Omental fat pad (tissue), 4 donors: ENCODE measurements around the gene GBP4. TPM values are rescaled to one million over a fixed set of nuclear protein-coding genes. Genes with fewer than 3 reads are reported as not detected.

Source experiments
- ATAC-seq: fragments of 150-250 bp; one replicate; pipeline ENCODE4 v1.9.1; 2016; ENCODE audit warnings: mild to moderate bottlenecking, moderate library complexity; ENCODE audit not compliant: low FRiP score
- DNase-seq: peaks from one replicate; pipeline ENCODE4 v3.0.0-alpha.2; 2019; ENCODE audit warnings: low spot score
- total RNA-seq, 4 donors: library from RNA; depleted of rRNA; stranded (reverse); fragments of >200 nt; gene quantifications; one replicate each; pipeline ENCODE4 v1.1.0, GENCODE V29; 2016
- TF ChIP-seq, protein P1 (sequence below), 3 donors: fragments of 450-650 bp; IDR thresholded peaks; one replicate each; pipeline ENCODE4 v1.5.1; 2016 to 2017; ENCODE audit warnings: antibody characterized with exemption in 3 of 3, mild to moderate bottlenecking in 3 of 3, moderate library complexity in 2 of 3

Gene GBP4
- total RNA-seq, 4 donors from 2014 or later = 4.1 to 95.2 (median 7.5) TPM

DNA sequence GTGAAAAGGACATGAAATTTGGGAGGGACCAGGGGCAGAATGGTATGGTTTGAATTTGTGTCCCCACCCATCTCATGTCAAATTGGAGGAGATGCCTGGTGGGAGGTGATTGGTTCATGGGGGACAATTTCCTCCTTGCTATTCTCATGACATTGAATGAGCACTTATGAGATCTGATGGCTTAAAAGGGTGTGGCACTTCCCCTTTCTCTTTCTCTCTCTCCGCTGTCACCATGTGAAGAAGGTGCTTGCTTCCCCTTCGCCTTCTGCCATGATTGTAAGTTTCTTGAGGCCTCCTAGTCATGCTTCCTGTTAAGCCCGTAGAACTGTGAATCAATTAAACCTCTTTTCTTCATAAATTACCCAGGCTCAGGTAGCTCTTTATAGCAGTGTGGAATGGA, 7.6 kb upstream of the GBP4 start:
- TF ChIP-seq, protein P1, sequence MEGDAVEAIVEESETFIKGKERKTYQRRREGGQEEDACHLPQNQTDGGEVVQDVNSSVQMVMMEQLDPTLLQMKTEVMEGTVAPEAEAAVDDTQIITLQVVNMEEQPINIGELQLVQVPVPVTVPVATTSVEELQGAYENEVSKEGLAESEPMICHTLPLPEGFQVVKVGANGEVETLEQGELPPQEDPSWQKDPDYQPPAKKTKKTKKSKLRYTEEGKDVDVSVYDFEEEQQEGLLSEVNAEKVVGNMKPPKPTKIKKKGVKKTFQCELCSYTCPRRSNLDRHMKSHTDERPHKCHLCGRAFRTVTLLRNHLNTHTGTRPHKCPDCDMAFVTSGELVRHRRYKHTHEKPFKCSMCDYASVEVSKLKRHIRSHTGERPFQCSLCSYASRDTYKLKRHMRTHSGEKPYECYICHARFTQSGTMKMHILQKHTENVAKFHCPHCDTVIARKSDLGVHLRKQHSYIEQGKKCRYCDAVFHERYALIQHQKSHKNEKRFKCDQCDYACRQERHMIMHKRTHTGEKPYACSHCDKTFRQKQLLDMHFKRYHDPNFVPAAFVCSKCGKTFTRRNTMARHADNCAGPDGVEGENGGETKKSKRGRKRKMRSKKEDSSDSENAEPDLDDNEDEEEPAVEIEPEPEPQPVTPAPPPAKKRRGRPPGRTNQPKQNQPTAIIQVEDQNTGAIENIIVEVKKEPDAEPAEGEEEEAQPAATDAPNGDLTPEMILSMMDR (IDR thresholded peaks at IDR 0.05) = no peak
- ATAC-seq = no peak

DNA sequence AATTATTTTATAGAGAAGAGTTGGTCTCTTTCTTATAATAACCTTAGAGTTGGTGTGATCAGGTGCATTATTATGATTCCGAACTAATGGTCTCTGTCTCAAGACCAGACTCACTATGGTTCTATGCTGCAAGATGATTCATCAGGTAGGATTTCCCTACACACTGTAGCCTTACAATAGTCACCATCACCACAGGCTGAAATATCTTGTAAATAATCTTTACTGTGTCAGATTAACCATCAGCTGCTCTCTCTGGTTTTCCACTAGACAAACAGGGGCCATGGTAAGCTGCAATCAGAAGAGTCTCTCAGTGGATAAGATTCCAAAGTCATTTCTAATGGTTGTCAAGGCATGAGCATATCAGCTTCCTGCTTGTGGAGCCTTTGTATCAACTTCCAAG, 4.4 kb upstream of the GBP4 start:
- DNase-seq (no peak), ATAC-seq (no peak)
- TF ChIP-seq, protein P1 (IDR thresholded peaks at IDR 0.05) = no peak

More for the DNA sequence above, 7.6 kb upstream of the GBP4 start:
- DNase-seq = no peak

DNA sequence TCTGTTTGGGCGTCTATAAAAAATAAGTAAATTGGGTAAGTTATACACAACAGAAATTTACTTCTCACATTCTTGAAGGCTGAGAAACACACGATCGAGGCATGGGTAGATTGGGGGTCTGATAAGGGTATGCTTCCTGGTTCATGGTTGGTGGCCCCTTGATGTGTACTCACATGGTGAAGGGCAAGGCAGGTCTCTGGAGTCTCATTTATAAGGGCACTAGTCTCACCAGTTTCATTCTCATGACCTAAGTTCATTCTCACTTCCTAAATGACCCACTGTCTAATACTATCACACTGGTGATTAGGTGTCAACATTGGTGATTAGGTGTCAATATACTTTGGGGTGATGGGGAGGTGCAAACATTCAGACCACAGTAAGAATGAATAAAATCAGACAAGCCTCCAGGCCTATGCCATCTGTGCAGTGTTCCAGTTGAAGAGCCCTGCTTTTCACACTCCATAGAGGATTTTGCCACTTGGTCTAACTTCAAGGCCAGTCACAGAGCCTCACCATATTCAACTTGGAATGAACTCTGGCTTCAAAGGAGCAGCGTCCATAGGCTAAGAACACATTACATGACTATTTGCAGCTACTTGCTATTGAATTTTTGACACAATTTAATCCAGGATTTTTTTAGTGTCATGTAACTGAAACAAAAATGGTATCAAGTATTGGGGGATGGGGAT, 2.5 kb upstream of the GBP4 start:
- TF ChIP-seq, protein P1 (IDR thresholded peaks at IDR 0.05) = no peak
- ATAC-seq = no peak
- DNase-seq = no peak

DNA sequence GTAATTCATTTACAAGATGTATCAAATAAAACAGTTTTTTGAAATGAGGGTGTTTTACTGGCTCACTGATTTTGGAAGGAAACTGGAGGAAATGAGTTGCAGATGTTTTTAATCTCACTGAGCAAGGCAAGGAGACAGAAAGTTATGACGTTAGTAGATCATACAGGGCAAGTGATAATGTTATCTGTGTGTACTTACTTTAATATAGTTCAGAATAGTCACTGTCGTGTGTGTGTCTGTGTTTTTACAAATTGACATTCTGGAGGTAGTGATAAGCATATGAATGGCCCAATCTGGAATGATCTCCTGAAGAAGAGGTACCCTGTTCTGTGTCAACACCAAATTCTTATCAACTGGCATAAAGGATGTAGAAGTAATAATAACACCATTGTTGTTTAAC, 1.9 kb upstream of the GBP4 start:
- ATAC-seq = no peak
- TF ChIP-seq, protein P1 (IDR thresholded peaks at IDR 0.05) = no peak
- DNase-seq = no peak

DNA sequence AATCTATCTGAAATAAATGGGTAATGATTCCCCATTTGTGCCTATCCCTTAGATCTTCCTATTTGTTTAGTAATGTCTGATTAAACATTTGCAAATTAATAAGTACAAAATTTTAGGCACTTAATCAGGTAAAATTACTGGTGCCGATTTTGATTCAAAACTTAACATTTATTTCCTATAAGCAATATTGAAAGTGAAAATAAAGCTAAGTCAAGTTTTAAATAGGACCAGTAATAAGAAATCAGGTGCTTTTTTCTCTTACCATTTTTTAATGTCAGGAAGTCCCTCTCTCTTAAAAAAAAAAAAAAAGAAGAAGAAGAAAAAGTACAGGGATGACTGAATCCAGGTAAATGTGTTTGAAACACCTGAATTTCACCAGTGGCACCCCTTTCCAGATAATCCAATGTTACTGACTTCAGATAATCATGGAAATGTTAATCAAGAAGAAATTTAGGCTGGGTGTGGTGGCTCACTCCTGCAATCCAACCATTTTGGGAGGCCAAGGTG, 836 bp upstream of the GBP4 start:
- TF ChIP-seq, protein P1 (IDR thresholded peaks at IDR 0.05) = no peak
- no peak for DNase-seq
- ATAC-seq = no peak

DNA sequence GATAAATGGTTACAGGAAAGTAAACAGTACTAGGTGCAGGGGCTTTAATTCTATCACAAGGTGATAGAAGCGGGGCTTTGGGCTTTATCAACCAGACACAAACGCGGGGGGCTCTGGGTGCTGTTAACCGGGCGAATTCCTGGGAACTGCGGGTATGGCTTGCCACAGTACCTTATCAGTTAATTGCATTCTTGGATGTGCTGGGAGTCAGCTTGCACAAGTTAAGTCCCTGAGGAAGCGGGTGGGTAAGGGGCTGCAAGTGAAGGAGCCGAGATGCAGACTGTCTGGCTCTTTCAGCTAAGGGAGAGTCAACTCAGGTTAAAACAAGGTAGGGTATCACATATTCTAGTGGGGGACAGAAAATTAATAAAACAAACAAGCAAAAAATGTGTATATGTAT, 661 bp downstream of the GBP4 start:
- ATAC-seq (peak; percentile 22), DNase-seq (no peak)
- TF ChIP-seq, protein P1 (IDR thresholded peaks at IDR 0.05) = no peak

DNA sequence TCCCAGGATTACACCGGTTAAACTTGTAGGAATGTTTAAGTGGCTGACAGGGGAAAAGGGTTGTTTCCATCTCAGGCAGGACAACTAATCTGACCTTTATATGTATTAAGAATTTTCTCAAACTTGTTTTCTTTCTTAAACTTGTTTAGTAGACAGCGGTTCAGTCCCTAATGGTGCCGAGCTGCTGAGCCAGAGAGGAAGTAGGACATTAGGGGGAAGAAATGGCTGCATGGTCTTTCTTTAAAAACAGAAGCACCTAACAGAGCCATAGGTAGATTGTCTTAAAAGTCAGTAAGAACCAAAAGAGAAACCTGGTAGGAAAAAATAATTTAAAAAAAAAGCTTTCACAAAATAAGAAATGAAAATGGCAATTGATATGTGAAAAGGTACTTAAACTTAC, 3.3 kb downstream of the GBP4 start:
- no peak for ATAC-seq
- no peak for DNase-seq
- TF ChIP-seq, protein P1 (IDR thresholded peaks at IDR 0.05) = no peak
